MM.1S (cell line): ENCODE data around the gene RASAL1.

Experiments used
- CTCF ChIP-seq: fragments of 300-600 bp; sonication (generic); IDR thresholded peaks from 2 replicates; pipeline ENCODE4 v1.5.1; 2016; ENCODE audit warnings: antibody characterized with exemption, low read length, mixed read lengths
- EZH2 ChIP-seq: fragments of 300-600 bp; sonication (generic); optimal IDR thresholded peaks from 2 replicates; pipeline ENCODE3; 2017; ENCODE audit warnings: low read depth, mild to moderate bottlenecking, antibody characterized with exemption, low read length, mixed read lengths

- no peak for TF ChIP-seq CTCF
- TF ChIP-seq EZH2 = no peak
Measured at GRCh38 chr12:113051759-113052158, 83.8 kb downstream of the RASAL1 start.
